GM12801 (cell line): ENCODE results near the gene PTMS.

Source experiments
- TF ChIP-seq, protein P1 (sequence below): IDR thresholded peaks from one replicate; pipeline ENCODE4 v1.5.1; 2011; ENCODE audit warnings: control low read depth; ENCODE audit not compliant: insufficient read length; ENCODE audit errors: extremely low read depth

PTMS gene

DNA sequence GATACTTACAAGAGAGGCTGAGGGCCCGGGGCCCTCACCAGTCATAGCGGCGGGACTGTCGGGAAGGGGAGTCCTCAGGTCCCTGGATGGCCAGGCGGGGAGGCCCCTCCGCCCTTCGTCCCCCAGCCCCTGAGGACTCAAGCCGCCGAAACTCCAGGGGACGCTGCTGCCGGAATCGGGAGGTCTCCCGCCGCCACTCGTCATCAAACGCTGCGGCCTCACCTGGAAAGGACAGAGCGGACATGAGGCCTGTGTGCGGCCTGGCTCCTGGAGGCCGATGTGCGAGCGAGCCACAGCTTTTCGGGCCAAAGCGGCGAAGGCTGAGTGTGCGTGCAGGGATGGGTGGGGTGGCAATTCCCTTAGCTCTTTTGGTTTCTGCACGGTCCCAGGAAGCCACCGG, 17.4 kb upstream of the PTMS start:
- TF ChIP-seq, protein P1, sequence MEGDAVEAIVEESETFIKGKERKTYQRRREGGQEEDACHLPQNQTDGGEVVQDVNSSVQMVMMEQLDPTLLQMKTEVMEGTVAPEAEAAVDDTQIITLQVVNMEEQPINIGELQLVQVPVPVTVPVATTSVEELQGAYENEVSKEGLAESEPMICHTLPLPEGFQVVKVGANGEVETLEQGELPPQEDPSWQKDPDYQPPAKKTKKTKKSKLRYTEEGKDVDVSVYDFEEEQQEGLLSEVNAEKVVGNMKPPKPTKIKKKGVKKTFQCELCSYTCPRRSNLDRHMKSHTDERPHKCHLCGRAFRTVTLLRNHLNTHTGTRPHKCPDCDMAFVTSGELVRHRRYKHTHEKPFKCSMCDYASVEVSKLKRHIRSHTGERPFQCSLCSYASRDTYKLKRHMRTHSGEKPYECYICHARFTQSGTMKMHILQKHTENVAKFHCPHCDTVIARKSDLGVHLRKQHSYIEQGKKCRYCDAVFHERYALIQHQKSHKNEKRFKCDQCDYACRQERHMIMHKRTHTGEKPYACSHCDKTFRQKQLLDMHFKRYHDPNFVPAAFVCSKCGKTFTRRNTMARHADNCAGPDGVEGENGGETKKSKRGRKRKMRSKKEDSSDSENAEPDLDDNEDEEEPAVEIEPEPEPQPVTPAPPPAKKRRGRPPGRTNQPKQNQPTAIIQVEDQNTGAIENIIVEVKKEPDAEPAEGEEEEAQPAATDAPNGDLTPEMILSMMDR: no peak

DNA sequence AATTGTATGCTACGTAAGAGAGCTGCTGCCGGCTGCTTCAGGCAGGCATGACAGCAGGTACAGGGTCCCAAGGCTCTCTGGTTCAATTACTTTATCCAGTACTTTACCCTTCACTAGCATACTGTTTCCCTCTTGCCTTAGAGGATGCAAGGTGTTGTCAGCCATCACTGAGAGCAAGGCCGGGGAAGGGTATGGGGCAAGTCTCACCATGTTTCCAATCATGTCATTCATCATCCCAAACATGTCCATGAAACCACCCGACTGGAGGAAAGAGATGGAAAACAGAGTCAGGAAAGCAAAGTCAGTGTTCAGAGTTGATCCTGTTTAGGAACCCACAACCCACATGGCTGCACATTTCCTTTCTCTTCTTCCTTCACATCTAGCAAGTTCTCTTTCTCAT, 15.7 kb upstream of the PTMS start:
- TF ChIP-seq, protein P1: no peak

DNA sequence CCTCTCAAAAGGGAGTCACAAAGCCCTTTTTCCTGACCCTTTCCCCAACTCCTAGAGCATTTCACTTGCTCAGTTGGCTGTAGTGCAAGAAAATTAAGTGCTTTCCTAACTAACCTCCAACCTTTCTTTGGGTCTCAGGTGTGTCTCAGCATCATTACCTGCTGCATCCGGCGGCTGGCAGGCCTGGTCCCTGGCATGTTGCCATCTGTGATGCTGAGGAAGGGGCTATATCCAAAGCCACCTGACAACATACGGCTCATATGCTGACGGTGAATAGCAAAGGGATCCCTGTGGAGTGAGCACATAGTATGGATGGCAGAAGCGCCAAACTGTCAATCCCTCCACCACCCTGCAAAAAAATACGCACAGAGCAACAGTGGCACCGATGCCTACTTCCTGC, 14.4 kb upstream of the PTMS start:
- TF ChIP-seq, protein P1: no peak

DNA sequence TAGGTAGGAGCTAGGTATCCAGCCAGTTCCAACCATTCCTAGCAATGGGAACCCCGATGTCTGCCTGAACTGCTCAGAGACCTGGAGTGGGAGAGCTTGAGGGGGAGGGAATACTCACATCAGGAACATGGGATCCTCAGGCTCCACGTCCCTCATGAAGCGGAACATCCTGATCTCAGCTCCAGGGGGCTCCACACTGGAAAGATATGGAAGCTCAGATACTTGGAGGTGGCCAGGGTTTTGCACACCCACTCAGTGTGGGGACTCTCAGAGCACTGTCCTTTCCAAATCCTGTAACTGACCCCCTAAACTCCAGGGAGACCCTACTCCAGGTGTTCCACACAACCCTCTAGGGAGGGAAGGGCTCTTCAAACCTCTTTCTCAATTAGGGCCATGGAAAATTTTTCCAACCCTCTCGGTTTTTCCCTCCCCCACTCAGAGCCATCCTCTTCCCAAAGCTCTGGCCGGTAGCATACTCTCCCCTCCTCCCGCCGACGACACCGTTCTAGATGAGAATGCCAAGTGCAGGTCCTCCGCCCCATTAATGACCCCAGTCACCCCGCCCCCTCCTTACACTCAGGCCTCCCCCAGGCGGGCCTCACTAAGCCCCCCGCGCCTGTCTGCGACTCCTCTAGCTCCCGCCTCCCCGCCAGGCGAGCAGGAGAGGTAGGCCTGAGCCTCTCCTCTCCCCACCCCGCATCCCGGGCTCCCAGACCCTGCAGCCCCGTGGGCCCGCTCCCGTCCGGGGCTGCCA, 13.8 kb upstream of the PTMS start:
- TF ChIP-seq, protein P1: no peak

DNA sequence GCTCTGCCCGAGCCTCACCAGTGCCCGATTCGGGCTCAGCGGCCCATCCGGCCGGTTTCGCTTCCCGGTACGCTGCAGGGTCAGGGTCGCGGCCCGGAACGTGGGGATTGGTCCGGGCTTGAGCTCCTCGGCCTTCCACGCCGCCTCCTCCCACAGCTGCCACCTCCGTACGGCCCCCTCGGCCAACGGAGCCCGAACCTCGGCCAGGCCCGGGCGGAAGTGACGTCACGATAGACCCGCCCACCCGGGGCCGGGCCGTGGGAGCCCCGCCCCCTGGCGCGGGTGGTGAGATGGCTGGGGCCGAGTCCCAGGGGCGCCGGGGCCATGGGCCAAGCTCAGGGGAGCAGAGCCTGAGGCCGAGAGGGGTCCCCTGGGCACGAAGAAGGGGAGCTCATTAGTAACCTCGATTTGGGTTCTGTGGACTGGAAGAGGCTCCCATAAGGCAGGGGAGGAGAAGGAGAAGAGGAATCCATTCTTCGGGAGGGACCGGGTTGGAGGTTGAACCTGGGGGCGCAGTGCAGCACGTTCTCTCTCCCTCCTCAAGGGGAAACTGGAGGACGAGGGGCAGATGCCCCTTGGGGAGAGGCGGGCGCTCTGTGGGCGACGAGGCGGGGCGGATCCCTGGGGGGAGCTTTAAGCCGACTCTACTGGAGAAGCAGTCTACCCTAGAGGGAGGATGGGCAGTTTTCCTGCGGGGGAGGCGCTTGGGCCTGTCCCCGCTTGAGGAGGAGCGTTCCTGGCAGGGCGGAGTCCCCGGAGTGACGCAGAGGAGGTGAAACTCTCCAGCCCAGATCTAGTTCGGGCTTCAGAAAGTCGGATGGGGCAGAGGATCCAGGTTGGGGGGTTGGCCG, 13.0 kb upstream of the PTMS start, which contains the start of gene MLF2:
Gene MLF2 (minus strand): TSS at position 221 of the 851 bp plus-strand sequence. CDS start 807 bp downstream, outside the sequence.
- TF ChIP-seq, protein P1: no peak

DNA sequence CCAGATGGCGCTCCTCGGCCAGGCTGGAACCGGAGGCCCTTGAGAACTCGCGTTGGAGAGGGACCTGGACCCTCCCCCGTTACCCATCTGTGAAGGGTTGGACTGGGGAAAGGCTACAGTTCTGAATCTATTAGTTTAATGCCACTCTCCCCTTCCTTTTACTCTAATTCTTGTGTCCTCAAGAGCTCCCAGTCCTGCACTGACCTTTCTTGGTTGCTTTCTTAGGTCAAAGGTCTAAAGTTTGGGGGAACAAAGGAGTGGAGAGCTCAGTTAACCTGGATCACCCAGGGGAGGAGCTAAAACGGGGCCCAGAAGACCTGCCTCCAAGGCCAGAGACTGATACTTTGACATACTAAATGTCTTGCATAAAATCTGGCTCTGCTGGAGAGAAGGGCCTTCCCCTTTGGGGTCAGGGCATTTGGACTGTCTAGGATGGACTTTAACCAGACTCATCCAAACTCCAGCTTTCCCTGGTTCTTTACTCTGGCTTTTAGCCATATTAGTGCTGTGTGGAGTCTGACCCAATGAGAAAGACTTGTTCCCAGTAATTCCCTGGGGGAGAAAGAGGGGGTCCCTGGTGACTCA, 12.3 kb upstream of the PTMS start:
- TF ChIP-seq, protein P1: no peak

DNA sequence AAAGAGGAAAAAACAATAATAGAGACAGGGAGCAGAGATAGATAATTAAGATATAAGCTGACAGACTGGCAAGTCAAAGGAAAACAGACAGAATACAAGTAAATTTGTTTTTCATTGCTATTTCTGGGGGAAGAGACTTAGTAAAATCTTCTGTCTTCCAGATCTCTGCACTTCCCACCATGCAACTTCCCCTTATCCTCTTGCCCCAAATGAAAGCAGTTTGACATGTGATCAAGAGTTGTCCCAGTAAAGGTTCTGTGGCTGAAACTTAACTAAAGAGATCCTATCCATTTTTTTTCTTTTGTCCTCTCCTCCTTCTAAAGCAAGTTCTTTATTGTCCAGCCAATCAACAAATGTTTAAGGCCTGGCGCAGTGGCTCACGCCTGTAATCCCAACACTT, 11.8 kb upstream of the PTMS start:
- TF ChIP-seq, protein P1: no peak
